GM21515 (cell line): ENCODE measurements around the gene CCDC78.
A peak's percentile ranks its signal among the peaks of the same experiment; 100 is the strongest.
"Not testable (repeated sequence)": the region's sequence is repeated elsewhere in the genome, so short reads cannot be mapped to it uniquely, and the experiment has no call there.

Experiments
- ATAC-seq: cut with Tn5 transposase; IDR thresholded peaks from one replicate; pipeline ENCODE4 v1.9.1; 2021; ENCODE audit not compliant: unreplicated experiment

CCDC78 gene

GRCh38 chr16:694863-695354, 31.3 kb downstream of the CCDC78 start:
- no peak for ATAC-seq

DNA sequence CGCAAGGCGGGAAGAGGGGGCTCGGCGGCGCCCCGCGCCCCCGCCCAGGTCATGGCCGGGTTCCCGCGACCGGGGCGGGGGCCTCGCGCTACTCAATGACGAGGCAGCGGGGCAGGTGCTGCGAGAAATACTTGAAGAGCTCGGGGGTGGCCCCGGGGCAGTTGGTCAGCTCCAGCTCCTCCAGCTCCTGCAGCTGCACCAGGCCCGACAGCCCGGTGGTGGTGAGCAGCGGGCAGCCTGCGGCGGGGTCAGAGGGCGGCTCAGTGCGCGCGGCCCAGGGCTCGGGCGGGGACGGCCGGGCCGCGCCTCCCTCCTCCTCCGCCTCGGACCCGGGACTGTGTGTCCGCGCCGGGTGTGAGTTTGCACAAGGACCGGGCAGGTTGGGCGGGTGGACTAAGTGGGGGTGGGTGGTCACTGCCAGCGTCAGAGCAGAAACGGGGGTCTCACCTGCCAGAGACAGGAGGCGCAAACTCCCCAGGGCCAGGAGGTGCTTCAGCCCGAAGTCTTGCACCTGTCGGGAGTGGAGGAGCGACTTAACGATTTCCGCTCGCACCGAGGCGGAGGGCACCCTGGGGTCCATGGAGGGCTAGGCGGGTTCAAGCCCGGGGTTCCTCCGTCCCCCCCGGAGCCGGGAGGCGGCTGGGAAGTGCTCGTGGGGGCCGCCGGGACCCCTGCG, 31.9 kb downstream of the CCDC78 start:
- no peak for ATAC-seq

DNA sequence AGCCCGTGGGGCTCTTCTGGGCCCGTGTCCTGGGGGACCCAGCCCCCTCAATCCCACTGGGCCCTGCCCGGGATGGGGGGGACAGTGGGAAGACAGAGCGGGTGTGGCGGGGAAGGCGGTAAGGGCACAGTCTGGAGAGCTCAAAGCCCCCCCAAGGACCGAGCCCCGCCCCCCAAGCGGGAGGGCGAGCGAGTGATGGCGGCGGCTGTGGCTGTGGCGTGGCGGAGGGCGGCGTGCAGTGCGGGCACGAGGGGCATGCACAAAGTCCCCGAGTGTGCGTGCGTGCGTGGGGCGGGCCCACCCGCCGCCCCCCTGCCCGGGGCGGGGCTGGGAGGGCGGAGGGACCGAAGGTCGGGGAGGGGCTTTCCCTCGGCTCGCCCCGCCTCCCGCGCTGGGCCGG, 32.5 kb downstream of the CCDC78 start:
- no peak for ATAC-seq

DNA sequence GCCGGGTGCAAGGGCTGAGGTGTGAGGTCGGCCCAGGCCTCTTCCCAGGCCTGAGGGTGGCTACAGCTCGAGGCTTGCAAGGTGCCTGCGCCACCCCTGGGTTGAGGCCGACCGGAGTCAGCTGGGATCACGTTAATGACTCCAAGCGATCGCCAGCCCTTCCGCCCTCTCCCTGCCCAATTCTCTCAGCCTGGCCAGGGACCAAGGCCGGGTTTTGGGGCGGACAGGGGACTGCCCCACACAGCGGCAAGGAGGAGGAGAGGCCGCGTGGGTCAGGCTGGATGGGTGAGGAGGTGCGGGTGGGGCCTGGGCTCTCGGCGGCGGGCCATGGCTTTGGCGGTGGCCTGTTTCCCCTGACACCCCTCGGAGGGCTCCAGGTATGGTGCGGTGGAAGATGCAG, 32.9 kb downstream of the CCDC78 start:
- no peak for ATAC-seq

DNA sequence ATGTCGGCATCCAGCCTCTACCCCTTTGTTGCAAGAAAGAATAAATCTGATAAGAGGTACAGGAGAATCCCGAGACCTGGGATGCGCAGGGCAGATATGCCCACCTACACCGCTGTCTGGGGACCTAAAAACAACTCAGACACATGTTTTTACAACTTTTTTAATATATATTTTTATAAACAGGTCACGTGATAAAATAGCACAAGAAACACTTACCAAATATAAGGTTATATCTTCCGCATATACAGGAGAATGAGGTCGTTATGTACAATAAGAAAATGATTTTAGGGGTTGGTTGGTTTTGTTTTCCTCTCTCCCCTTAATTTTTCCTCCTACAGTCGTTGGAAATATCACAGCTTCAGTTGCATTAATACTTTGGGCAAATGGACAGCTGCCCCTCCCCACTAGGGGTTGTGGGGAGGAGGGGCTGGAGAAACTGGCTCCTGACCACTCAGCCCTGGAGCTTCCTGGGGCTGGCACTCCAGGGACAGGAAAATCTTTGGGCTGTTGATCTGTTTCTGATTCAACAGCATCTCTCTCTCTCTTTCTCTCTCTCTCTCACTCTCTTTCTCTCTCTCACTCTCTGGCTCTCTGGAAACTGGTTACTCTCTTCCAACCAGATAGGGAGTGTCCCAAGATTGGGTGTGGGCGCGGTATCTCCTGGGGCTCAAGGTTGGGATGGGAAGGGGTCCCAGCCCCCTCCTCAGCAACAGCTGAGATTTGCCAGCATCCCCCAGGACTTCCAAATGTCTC, 33.7 kb downstream of the CCDC78 start:
- ATAC-seq, result no peak

DNA sequence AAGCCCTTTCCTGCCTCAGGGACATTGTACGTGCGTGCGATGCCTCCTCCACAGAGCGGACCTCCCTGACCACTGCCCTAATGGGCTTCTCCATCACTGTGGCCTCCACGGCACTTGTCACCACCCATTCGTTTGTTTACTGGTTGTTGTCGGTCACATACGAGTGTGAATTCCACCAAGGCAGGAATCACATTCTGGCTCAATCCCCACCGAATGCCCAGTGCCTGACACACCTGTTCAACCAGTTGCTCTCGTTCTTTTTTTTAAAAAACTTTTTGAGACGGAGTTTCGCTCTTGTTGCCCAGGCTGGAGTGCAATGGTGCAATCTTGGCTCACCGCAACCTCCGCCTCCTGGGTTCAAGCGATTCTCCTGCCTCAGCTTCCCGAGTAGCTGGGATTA, 35.0 kb downstream of the CCDC78 start:
- not testable (repeated sequence) for ATAC-seq

DNA sequence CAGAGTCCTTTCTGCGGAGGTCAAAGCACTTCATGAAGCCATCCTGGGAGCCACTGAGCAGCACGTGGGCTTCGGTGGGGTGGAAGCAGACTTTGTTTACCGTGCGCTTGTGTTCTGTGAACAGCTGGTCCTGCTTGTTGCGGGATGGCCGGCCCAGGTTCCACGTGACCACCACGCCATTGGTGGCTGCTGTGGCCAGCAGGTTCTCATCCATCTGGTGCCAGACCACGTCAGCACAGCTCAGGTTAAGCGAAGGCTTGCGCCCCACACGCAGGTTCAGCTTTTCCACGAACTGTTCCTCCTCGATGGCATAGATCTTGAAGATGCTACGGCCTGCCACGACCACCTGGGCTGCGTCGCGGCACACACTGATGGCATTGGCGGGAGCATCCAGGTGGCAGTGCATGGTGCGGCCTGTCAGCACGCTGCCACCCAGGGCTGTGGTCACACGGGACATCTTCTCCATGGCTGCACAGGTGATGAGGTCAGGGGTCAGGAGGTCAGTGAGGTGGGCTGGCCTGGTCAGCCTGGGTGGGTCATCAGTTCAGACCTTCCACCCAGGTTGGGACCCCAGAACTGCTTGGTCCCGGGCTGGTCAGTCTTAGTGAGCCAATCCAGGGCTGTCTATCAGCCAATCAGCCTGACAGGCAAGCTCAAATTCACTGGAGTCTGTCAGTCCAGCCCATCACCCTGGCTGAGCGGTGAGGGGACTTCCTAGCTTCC, 36.9 kb downstream of the CCDC78 start:
- no peak for ATAC-seq

DNA sequence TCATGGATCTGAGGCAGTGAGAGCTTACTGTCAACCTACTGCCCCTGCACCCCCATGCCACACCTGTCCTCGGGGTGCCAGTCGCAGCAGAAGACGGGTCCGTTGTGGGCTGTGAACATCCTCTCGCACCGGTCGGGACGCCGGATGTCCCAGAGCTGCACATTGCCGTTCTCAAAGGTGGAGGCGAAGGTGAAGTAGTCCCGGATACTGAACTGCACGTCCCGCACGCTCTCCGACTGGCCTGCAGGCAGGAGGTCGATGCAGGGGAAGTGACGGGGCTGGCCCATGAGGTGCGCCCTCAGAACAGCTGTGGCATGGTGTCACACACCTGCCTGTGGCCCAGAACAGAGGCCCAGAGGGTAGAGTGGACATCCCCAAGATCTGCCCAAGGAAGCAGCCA, 38.7 kb downstream of the CCDC78 start:
- no peak for ATAC-seq

DNA sequence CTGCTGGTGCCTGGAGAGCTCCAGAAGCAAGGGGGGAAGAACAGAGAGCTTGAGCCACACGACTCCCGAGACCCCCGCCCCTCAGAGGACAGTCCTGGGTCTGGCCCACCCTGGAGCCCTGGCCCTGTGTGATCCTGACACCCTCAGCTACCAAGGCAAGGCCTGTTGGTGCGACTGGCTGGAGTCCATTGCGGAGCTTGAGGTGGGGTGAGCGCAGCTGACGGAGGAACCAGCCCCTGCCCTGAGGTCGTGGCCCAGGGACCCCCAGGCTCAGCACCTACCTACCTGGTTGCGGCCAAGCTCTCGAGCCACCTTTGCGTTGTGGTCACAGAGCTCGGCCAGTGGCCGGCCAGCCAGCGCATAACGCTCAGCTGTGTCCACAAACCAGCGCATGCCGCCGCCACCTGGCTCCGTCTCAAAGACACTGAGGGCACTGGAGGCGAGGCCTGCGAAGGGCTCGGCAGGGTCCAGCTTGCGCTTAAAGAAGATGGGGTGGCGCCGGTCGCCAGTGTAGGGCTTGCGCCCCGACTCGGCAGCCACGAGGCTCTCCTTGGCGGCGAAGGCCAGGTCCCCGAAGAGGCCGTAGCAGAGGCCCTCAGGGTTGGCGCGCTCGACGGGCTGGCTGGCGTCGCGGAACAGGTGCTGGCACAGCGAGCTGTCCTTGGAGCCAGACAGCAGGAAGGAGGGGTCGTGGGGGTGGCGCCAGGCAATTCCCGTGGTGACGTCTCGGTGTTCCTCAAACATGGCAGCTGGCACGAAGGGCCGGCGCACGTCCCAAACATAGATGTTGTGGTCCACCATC, 39.6 kb downstream of the CCDC78 start:
- no peak for ATAC-seq

- no peak for ATAC-seq
Measured at GRCh38 chr16:685967-686366, 40.3 kb downstream of the CCDC78 start.

DNA sequence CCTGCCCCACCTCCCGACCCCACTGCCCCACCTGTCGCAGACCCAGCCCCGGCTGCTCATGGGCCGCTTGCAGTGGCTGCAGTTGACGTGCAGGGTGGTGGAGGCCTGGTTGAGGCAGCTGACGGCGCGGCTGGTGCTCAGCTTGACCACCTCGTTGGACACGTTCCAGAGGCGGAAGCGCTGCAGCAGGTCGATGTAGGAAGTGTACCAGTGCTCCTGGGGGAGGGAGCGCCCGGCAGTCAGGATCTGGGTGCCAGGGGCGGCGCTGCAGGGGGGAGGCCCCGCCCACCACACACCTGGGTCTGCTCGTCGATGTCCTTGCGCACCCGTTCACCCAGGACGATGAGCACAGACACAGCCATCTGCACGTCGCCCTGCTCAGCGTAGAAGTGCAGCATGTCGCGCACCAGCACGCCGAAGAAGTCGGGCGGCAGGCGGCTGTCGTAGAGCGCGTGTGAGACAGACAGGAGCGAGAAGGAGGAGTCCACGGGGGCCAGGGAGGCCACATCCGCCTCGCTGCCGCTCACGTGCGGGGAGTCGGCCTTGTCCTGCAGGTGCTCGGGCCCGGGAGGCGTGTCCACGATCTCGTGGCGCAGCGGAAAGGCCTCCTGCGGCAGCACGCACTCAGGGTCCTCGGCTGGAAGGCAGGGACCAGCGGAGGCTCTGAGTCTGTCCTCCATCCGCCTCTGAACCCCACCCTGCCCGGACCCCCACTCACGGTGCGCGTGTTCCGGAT, 41.1 kb downstream of the CCDC78 start:
- no peak for ATAC-seq

DNA sequence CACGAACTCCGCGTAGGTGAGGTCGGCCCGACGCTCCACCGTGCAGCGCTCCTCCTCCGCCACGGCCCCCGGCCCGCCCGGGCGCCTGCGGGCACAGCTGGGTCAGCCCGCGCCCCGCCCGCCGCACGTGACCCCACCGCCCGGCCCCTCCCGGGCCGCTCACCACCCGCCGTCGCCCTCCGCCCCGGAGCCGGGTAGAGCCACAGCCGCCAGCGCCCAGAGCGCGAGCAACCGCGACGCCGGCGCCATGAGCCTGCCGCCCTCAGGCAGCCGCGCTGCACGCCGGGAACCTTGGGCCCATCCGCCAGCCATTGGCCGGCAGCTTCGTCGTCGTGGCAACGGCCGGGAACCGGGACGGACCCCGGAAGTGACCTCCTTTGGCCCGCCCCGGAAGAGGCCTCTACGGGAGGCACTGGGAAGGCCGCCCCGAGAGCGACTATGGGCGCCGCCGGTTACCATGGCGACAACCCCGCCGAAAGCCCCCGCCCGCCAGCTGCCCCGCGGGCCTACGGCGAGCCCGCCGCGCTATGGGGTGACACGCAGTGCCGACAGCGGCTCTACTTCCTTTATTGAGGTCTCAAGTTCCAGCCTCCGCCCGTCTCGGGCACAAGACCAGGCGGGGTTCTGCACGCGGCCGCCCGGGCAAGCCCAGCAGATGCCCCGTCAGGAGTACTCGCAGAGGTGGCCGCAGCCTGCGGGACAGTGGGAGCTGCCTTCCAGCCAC, 42.0 kb downstream of the CCDC78 start, which contains the start of gene JMJD8:
JMJD8 (minus strand) TSS at position 264 of the 724 bp plus-strand sequence; CDS start at position 249, 15 bp downstream.
- peak; percentile 46 for ATAC-seq

DNA sequence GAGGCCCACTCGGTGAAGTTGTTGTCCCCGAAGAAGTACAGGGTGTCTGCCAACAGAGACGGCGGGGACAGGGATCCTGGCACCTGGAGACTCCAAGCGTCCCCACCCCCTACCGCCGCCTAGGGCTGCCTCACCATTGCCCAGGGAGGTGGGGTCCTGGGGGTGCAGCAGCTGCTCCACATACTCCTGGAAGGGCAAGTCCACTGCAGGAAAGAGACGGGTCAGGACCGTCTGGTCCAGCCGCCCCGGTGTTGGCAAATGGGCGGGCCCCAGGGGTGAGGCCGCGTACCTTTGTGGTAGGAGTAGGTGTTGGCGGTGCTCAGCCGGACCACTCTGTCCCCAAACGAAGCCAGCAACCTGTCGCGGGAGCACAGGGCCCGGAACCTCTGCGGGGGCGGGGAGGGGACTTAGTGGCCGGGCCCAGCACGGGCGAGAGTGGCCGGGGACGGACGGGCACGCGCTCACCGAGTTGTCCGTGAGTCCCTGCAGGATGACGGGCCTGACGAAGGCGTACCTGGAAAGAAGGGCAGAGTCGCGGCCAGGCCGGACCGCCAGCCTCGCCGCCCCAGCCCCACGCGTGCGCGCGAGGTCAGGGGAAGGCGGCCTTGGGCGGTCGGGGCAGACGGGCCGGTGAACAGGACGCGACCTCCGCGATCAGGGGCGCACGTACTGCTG, 42.7 kb downstream of the CCDC78 start:
- no peak for ATAC-seq

GRCh38 chr16:682493-683395, 43.5 kb downstream of the CCDC78 start:
- no peak for ATAC-seq

GRCh38 chr16:681746-682427, 44.4 kb downstream of the CCDC78 start:
- no peak for ATAC-seq

DNA sequence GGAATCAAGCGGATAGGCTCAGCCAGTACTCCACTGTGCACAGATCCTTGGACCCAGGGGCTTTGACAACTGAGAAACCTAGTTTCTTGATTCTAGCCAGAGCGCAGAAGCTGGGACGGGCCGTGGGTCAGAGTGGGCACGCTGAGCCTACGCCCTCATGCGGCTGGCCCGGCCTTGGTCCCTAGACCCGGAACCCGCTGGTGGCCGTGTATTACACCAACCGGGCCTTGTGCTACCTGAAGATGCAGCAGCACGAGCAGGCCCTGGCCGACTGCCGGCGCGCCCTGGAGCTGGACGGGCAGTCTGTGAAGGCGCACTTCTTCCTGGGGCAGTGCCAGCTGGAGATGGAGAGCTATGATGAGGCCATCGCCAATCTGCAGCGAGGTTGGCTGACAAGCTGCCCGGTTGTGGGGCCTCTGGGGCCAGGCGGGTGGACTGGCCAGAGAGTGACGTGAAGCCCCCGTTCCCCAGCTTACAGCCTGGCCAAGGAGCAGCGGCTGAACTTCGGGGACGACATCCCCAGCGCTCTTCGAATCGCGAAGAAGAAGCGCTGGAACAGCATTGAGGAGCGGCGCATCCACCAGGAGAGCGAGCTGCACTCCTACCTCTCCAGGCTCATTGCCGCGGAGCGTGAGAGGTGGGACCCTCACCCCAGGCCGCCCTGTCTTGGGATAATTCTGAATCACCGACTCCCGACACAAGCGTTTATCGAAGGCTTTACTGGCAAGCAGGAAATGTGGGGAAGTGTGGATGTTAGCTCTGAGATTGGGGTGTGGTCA, 45.1 kb downstream of the CCDC78 start:
- no peak for ATAC-seq

- no peak for ATAC-seq
Measured at GRCh38 chr16:680625-680945, 45.7 kb downstream of the CCDC78 start.
